IPS-NIHi7 (cell line): ENCODE data around the gene MSANTD1.

Experiments
- DNase-seq: peaks from one replicate; pipeline ENCODE4 v3.0.0; 2012; ENCODE audit warnings: mixed read lengths; ENCODE audit errors: extremely low spot score

MSANTD1 gene

DNA sequence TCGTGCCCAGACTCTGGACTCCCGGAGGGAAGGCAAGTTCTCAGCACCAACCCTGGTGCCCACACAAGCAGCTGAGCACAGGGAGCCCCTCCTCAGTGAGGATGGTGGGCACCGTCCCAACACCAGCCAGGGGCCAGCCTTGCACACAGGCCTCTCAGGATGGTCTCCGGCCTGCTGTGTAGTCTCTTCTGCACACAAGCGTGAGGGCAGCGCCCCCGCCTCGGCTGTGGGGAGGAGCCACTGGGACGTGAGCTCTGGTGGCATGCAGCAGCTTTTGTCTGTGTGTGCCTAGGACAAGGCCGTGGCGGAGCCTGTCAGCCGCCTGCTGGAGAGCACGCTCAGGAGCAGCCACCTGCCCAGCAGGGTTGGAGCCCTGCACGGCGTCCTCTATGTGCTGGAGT lies 16.1 kb upstream of the MSANTD1 start:
- DNase-seq, result no peak

GRCh38 chr4:3233391-3234071 lies 15.4 kb upstream of the MSANTD1 start:
- DNase-seq, result peak; percentile 40

DNA sequence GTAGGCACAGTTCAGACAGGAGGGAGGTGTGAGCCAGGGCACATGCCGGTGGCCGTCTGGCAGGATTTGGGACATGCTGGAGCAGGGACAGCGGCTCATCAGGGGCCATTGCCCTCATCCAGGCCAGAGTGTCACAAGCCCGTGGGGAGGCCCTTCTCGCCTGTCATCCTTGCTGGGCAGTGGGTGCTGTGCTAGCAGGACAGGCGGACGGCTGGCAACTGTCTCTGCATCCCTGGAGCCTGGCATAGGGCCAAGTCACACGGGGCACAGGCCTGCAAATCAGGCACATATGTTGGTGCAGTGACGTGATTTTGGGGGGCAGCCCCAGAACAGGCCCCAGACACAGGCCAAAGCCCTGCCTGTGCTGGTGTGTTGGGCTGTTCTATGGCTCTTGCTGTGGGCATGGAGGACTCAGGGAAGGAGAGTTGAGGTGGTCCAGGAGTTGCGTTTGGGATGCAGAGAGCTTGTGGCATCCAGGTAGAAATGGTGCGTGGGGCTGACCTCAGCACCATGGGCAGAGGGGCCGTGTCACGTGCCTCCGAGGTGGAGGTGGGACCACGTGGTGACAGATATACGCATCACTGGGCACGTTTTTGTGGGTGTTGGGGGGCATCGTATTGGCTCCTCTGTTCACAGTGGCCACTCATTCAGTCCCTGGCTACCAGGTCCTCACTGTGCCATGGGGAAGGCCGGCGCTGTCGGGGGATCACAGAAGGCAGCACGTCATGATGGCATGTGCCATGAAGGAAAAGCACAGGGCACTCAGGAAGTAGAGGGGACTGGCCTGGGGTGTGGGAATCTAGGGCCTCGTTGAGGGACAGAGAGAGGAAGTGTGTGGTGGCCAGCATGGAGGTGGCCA lies 14.6 kb upstream of the MSANTD1 start:
- no peak for DNase-seq

GRCh38 chr4:3235030-3235345 lies 14.0 kb upstream of the MSANTD1 start:
- DNase-seq, result no peak

GRCh38 chr4:3235581-3235980 lies 13.4 kb upstream of the MSANTD1 start:
- no peak for DNase-seq

GRCh38 chr4:3236326-3236878 lies 12.6 kb upstream of the MSANTD1 start:
- DNase-seq, result no peak

DNA sequence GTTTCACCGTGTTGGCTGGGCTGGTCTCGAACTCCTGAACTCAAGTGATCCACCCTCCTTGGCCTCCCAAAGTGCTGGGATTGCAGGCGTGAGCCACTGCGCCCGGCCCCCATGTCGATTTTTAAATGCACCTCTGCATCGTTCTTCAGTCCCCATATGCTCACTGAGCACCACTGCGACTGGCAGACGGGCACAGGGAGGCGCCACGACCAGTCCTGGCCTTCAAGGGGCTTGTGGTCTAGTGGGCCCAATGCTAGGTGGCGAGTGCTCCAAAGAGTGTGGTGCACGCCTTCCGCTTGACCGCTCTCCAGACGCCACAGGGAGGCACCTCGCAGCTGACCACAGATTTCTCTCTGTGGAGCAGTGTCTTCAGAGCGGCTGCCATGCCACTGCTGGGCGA lies 11.7 kb upstream of the MSANTD1 start:
- no peak for DNase-seq

- peak; percentile 55 for DNase-seq
Observed at GRCh38 chr4:3237712-3238560, 11.0 kb upstream of the MSANTD1 start.

GRCh38 chr4:3238721-3239120 lies 10.2 kb upstream of the MSANTD1 start:
- no peak for DNase-seq

GRCh38 chr4:3239303-3239702 lies 9.7 kb upstream of the MSANTD1 start:
- DNase-seq, result no peak

- no peak for DNase-seq
Observed at GRCh38 chr4:3239998-3240920, 8.7 kb upstream of the MSANTD1 start.

DNA sequence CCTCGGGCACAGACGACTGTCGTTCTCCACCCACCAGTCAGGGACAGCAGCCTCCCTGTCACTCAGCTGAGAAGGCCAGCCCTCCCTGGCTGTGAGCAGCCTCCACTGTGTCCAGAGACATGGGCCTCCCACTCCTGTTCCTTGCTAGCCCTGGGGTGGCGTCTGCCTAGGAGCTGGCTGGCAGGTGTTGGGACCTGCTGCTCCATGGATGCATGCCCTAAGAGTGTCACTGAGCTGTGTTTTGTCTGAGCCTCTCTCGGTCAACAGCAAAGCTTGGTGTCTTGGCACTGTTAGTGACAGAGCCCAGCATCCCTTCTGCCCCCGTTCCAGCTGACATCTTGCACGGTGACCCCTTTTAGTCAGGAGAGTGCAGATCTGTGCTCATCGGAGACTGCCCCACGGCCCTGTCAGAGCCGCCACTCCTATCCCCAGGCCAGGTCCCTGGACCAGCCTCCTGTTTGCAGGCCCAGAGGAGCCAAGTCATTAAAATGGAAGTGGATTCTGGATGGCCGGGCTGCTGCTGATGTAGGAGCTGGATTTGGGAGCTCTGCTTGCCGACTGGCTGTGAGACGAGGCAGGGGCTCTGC lies 7.9 kb upstream of the MSANTD1 start:
- DNase-seq, result no peak

DNA sequence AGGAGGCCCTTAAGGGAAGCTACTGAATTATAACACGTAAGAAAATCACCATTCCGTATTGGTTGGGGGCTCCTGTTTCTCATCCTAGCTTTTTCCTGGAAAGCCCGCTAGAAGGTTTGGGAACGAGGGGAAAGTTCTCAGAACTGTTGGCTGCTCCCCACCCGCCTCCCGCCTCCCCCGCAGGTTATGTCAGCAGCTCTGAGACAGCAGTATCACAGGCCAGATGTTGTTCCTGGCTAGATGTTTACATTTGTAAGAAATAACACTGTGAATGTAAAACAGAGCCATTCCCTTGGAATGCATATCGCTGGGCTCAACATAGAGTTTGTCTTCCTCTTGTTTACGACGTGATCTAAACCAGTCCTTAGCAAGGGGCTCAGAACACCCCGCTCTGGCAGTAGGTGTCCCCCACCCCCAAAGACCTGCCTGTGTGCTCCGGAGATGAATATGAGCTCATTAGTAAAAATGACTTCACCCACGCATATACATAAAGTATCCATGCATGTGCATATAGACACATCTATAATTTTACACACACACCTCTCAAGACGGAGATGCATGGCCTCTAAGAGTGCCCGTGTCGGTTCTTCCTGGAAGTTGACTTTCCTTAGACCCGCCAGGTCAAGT lies 6.9 kb upstream of the MSANTD1 start:
- DNase-seq, result no peak

GRCh38 chr4:3243136-3243780 lies 5.7 kb upstream of the MSANTD1 start:
- DNase-seq, result no peak

GRCh38 chr4:3244002-3244401 lies 5.0 kb upstream of the MSANTD1 start:
- DNase-seq, result no peak

DNA sequence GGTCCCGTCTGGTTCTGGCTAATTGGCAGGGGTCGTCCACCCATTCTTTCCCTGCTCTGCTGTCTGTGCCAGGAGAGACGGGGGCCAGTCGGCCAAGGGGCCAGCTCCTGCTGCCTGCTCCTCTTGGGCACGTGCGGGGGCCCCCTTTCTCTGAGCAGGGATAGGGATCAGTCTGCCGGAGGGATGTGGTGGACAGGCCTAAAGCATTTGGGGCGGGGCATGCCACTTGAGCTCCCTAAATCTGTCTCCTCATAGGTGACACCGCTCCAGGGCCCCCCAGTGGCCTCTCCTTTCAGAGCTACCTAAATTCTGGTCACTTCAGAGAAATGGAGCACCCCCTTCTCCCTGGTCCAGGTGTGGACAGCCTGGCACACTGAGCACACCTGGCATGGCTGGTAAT lies 4.2 kb upstream of the MSANTD1 start:
- DNase-seq, result no peak

- no peak for DNase-seq
Observed at GRCh38 chr4:3245676-3246075, 3.3 kb upstream of the MSANTD1 start.

DNA sequence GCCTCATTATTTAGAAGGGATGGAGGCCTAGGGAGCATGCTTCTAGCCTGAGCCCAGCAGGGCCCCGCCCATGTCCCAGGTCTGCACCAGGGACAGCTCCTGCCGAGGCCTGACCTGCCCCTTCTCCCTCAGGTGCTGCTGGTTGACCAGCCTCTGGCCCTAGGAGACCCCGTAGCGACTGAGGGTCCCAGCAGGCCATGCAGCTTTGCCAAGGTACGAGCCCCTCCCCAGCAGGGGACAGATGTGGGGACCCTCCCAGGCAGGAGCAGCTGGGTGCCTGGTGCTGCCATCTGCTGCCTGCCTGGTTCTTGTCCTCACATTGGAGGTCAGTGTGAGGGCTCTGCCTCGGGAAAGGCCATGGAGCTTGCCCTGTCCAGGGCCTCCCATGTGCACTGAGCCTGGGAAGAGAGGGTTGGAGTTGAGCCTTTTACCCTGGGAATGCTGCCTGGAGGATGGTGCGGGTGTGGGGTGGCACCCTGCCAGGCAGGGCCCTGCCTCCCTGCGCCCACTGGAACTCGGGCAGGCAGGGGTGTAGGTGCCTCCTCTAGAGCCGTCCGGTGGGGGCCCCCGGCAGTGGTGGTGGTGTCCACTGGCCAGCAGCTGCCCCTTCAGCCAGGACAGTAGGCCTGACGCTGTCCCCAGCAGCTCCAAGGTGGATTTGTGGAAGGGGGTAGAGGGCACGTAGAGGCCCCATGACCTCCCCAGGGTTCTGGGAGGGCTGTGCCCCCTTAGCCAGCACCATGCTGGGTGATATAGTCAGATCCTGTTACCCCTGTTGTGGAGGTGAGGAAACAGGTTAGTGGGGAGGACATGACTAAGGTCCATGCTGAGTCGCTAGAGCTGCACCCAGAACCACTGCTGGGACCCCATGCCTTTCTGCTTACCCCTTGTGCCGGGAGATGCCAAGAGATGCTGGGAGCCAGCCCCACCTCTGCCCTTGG lies 2.2 kb upstream of the MSANTD1 start:
- no peak for DNase-seq
